H1 (cell line): Measurements from ENCODE around the gene TAF3. TPM values are rescaled to one million over a fixed set of nuclear protein-coding genes. Genes with fewer than 3 reads are reported as not detected.

ENCODE experiments used
- CBX8 ChIP-seq: fragments of 300-800, 300-1000 bp; sonication (generic); IDR thresholded peaks from 2 replicates; pipeline ENCODE4 v1.7.1; 2016; ENCODE audit warnings: low read depth, low read length, borderline replicate concordance
- EGR1 ChIP-seq: IDR thresholded peaks from 2 replicates; pipeline ENCODE4 v1.6.1; 2011; ENCODE audit warnings: low read depth, low read length, borderline replicate concordance
- EZH2 ChIP-seq: fragments of 200-600 bp; sonication (generic); IDR thresholded peaks from 2 replicates; pipeline ENCODE4 v1.7.1; 2012; ENCODE audit warnings: low read depth, mild to moderate bottlenecking, moderate library complexity, low read length, inconsistent platforms; ENCODE audit not compliant: severe bottlenecking
- HDAC6 ChIP-seq: IDR thresholded peaks from one replicate; pipeline ENCODE4 v1.7.1; 2012; ENCODE audit warnings: low read depth, mild to moderate bottlenecking, inconsistent platforms, low read length, moderate library complexity
- JUND ChIP-seq: IDR thresholded peaks from 2 replicates; pipeline ENCODE4 v1.6.1; 2011; ENCODE audit warnings: mild to moderate bottlenecking, improper control_type of control experiment, low read length
- PHF8 ChIP-seq: fragments of 200-600 bp; sonication (generic); conservative IDR thresholded peaks from 2 replicates; pipeline ENCODE4 v1.7.1; 2012; ENCODE audit warnings: low read depth, mild to moderate bottlenecking, inconsistent platforms, low read length, moderate library complexity
- POLR2AphosphoS5 ChIP-seq: IDR thresholded peaks from 2 replicates; pipeline ENCODE4 v1.6.1; 2011; ENCODE audit warnings: low read depth, low read length
- polyA plus RNA-seq, 7 experiments: library from polyadenylated mRNA; depleted of rRNA in 3 of 7; stranded (reverse) in 5 of 7; unstranded in 2 of 7; fragments of >200 nt in 5 of 7; fragments of 200-250 nt in 2 of 7; gene quantifications; 1 replicate in 5 of 7; 2 replicates in 1 of 7; 4 replicates in 1 of 7; pipeline versions ENCODE4 v1.2.1 to v1.2.3, GENCODE V29; 2011 to 2013; ENCODE audit warnings: missing spikeins in 2 of 7, mixed read lengths in 2 of 7
- total RNA-seq: library from RNA; stranded (reverse); fragmentation: NEBNext Ultra II Directional; extraction: Animal tissue kit (Norgen Biotek cat#: 25700); gene quantifications from 2 replicates; pipeline ENCODE4 v1.2.1, GENCODE V29; 2021
- TF ChIP-seq, protein P1 (sequence below): IDR thresholded peaks from 2 replicates; pipeline ENCODE4 v1.6.1; 2012; ENCODE audit warnings: inconsistent platforms

TAF3 gene
- total and polyA plus RNA-seq, 2 of the 8 experiments (the other 6 are each of a cell fraction or from before 2014, with no cell fraction given), result 1.5 to 11.2 TPM

DNA sequence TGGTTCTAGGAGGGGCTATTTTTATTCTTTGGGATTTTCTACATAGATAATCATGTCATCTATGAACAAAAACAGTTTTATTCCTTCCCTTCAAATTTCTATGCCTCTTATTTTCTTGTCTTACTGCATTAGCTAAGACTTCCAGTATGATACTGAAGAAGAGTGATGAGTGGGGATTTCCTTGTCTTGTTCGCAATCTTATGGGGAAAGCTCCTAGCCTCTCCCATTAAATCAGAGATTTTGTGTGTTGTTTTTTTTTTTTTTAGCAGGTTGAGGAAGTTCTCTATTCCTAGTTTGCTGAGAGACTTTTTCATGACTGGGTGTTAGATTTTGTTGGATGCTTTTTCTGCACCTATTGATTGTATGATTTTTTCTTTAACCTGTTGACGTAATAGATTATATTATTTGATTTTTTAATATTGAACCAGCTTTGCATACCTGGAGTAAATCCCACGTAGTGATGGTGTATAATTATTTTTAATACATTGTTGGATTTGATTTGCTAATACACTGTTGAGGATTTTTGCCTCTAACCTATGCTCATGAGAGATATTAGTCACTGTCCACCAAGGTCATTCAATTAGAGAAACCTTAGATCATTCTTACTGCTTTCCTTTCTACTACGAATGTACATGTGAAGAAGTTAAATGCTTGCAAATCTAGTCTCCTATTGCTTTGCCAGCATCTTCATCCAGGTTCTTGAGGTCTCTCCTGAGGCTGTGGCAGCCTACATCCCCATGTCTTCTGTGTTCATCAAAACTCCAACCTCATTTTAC lies 23.9 kb upstream of the TAF3 start (continued):
- TF ChIP-seq HDAC6 (no peak), CBX8 (no peak), EGR1 (no peak), JUND (no peak), POLR2AphosphoS5 (no peak), PHF8 (no peak), EZH2 (no peak)
- TF ChIP-seq, protein P1, sequence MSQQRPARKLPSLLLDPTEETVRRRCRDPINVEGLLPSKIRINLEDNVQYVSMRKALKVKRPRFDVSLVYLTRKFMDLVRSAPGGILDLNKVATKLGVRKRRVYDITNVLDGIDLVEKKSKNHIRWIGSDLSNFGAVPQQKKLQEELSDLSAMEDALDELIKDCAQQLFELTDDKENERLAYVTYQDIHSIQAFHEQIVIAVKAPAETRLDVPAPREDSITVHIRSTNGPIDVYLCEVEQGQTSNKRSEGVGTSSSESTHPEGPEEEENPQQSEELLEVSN, result no peak
